Measurements from ENCODE around the gene CATSPERE.
"Not testable (repeated sequence)": the region's sequence is repeated elsewhere in the genome, so short reads cannot be mapped to it uniquely, and the experiment has no call there.

The CATSPERE gene

DNA sequence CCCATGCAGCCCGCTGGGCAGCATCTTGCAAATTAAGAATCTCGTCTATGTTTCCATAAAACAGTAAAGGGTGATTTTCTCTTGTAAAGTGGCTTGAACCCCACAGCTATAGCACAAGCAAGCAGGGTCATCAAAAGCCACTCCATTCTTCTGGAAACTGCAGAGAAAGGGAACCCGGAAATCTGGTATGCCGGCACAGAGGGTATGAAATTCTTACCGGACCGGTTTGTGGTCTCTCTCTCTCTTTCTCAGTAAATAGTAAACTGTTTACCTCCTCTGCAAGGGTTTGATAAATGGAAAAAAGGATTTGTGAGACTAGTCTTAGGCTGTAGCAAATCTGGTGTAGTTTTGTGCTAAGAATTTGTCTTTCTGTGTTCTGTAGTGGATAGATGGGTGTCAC, 6.7 kb upstream of the CATSPERE start:
- TF ChIP-seq, protein P1, sequence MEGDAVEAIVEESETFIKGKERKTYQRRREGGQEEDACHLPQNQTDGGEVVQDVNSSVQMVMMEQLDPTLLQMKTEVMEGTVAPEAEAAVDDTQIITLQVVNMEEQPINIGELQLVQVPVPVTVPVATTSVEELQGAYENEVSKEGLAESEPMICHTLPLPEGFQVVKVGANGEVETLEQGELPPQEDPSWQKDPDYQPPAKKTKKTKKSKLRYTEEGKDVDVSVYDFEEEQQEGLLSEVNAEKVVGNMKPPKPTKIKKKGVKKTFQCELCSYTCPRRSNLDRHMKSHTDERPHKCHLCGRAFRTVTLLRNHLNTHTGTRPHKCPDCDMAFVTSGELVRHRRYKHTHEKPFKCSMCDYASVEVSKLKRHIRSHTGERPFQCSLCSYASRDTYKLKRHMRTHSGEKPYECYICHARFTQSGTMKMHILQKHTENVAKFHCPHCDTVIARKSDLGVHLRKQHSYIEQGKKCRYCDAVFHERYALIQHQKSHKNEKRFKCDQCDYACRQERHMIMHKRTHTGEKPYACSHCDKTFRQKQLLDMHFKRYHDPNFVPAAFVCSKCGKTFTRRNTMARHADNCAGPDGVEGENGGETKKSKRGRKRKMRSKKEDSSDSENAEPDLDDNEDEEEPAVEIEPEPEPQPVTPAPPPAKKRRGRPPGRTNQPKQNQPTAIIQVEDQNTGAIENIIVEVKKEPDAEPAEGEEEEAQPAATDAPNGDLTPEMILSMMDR (IDR thresholded peaks at IDR 0.05; ENCODE audit: low read depth, low read length) = no peak
- no peak for DNase-seq (ENCODE audit: low read depth in 2 of 2)
- H3K4me3 ChIP-seq (replicated peaks in 1 of 2; ENCODE audit: low read depth in 2 of 2, low read length in 2 of 2) = no peak overlapping the region

- TF ChIP-seq, protein P1 (IDR thresholded peaks at IDR 0.05; ENCODE audit: low read depth, low read length) = no peak
- DNase-seq (ENCODE audit: low read depth in 2 of 2) = no peak
- H3K4me3 ChIP-seq (replicated peaks in 1 of 2; ENCODE audit: low read depth in 2 of 2, low read length in 2 of 2) = no peak overlapping the region
Measured at GRCh38 chr1:244456586-244456985, 4.5 kb upstream of the CATSPERE start.

DNA sequence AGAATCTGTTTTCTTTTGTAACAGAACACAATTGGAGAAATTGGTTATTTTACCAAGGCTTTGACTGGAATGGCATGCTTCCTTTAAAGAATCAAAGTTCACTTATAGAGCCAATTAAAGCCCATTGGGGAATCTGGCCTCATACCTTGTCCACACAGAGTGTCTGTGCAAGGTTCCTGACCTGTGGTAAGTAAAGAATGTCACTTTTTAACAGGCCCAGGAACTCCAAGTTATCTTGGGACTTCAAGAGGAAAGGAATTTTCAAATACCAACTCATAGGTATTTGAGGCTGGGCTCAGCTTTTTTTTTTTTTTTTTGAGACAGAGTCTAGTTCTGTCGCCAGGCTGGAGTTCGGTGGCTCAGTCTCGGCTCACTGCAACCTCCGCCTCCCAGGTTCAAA, 2.3 kb upstream of the CATSPERE start:
- TF ChIP-seq, protein P1 (IDR thresholded peaks at IDR 0.05; ENCODE audit: low read depth, low read length) = no peak
- H3K4me3 ChIP-seq (replicated peaks in 1 of 2; ENCODE audit: low read depth in 2 of 2, low read length in 2 of 2) = no peak overlapping the region
- no peak for DNase-seq (ENCODE audit: low read depth in 2 of 2)

DNA sequence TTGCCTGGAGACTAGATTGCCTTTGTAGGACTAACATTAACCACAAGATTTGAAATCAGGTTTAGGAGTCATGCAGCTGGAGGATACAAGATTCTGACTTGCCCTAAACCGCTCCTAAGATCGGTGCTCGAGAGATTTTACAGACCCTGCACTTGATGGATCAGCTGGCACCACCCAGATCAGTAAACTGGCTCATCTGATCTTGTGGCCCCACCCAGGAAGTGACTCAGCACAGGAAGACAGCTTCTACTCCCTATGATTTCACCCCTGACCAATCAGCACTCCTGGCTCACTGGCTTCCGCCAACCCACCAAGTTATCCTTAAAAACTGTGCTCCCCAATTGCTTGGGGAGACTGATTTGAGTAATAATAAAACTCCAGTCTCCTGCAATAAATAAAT, 876 bp upstream of the CATSPERE start:
- peak in 1 of 2 donors; percentile 51 for DNase-seq (ENCODE audit: low read depth in 2 of 2)
- TF ChIP-seq, protein P1 (IDR thresholded peaks at IDR 0.05; ENCODE audit: low read depth, low read length) = no peak
- H3K4me3 ChIP-seq (replicated peaks in 1 of 2; ENCODE audit: low read depth in 2 of 2, low read length in 2 of 2) = no peak overlapping the region

DNA sequence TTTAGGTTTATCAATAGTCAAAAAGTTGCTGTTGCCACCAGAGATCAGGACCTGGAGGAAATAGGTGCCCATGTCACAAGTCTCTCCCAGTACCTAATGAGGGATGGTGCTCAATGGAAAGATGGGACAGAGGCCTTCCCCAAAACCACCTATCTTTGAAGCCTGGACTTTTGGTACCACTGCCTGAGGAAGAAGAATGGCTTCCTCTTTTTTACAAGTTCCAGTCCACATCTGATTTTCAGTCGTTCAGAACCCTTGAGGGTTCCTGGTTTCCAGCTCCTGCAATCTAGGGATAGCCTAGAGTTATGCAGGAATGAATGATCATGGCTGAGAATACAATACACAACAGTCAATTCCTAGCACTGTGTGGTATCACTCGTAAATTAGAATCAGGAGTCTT, 5.7 kb downstream of the CATSPERE start:
- DNase-seq (ENCODE audit: low read depth in 2 of 2) = no peak
- H3K4me3 ChIP-seq (replicated peaks in 1 of 2; ENCODE audit: low read depth in 2 of 2, low read length in 2 of 2) = no peak overlapping the region
- TF ChIP-seq, protein P1 (IDR thresholded peaks at IDR 0.05; ENCODE audit: low read depth, low read length) = no peak

- no peak for DNase-seq (ENCODE audit: low read depth in 2 of 2)
- H3K4me3 ChIP-seq (replicated peaks in 1 of 2; ENCODE audit: low read depth in 2 of 2, low read length in 2 of 2) = no peak overlapping the region
- TF ChIP-seq, protein P1 (IDR thresholded peaks at IDR 0.05; ENCODE audit: low read depth, low read length) = no peak
Measured at GRCh38 chr1:244473059-244473605, 12.1 kb downstream of the CATSPERE start.

DNA sequence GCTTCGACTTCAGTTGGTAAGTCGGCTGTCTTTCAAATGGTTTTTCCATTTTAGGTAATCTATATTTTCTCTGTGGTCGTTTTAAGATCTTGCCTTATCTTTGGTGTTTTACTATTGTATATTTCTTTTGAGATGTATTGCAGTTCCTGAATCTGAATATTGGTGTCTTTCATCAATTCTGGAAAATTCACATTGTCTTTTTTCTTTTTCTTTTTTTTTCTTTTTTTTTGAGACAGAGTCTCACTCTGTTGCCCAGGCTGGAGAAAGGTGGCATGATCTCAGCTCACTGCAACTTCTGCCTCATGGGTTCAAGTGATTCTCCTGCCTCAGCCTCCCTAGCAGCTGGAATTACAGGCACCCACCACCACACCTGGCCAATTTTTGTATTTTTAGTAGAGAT, 23.9 kb downstream of the CATSPERE start:
- H3K4me3 ChIP-seq (replicated peaks in 1 of 2; ENCODE audit: low read depth in 2 of 2, low read length in 2 of 2); DNase-seq (ENCODE audit: low read depth in 2 of 2): not testable (repeated sequence)

Measured in cardiac fibroblast (primary cell).